A673 (cell line): Measurements from ENCODE around the gene PANX3. TPM values are rescaled to one million over a fixed set of nuclear protein-coding genes. Genes with fewer than 3 reads are reported as not detected.

ENCODE experiments used
- BruUV-seq: library from RNA; stranded (reverse); fragments of 400-500 nt; replicated peaks from 2 replicates; lab custom pipeline; 2021; lab: Mats Ljungman, UMichigan
- CTCF ChIA-PET: fragments of 300-600 bp; sonication (Branson Sonifier 250); formaldehyde crosslinking; loops from one replicate; lab custom pipeline; 2022; ENCODE audit warnings: antibody characterized with exemption; lab: Charles Lee
- POLR2A ChIA-PET: fragments of 300-600 bp; sonication (Branson Sonifier 250); formaldehyde crosslinking; loops from one replicate; lab custom pipeline; 2022; ENCODE audit warnings: antibody characterized with exemption; ENCODE audit not compliant: low non-redundant PET; lab: Charles Lee
- DNase-seq: peaks from one replicate; pipeline ENCODE4 v3.0.0-alpha.2; 2015; ENCODE audit warnings: low spot score
- H3K27ac ChIP-seq: fragments of 200-600 bp; sonication (generic); 2 replicates; pipeline ENCODE4 v1.5.1; 2016; ENCODE audit warnings: mixed run types, low read depth, mild to moderate bottlenecking, mixed read lengths, antibody characterized with exemption, low read length; ENCODE audit not compliant: poor library complexity, severe bottlenecking
- H3K27me3 ChIP-seq: fragments of 200-600 bp; sonication (generic); replicated peaks from 2 replicates; pipeline ENCODE4 v1.6.1; 2017; ENCODE audit warnings: mixed run types, low read depth, mild to moderate bottlenecking, mixed read lengths, antibody characterized with exemption, low read length; ENCODE audit not compliant: insufficient read depth, poor library complexity
- H3K36me3 ChIP-seq: fragments of 200-600 bp; sonication (generic); 2 replicates; pipeline ENCODE4 v1.6.1; 2016; ENCODE audit warnings: mixed run types, mild to moderate bottlenecking, mixed read lengths, antibody characterized with exemption, low read length; ENCODE audit not compliant: insufficient read depth, poor library complexity, severe bottlenecking
- H3K4me1 ChIP-seq: fragments of 200-600 bp; sonication (generic); 2 replicates; pipeline ENCODE4 v1.6.1; 2017; ENCODE audit warnings: mixed run types, mild to moderate bottlenecking, mixed read lengths, antibody characterized with exemption, low read length; ENCODE audit not compliant: insufficient read depth, poor library complexity, severe bottlenecking
- H3K4me3 ChIP-seq: fragments of 200-600 bp; sonication (generic); 2 replicates; pipeline ENCODE4 v1.5.1; 2016; ENCODE audit warnings: low read depth, mixed run types, mild to moderate bottlenecking, mixed read lengths, low read length; ENCODE audit not compliant: poor library complexity, severe bottlenecking
- H3K9me3 ChIP-seq: fragments of 200-600 bp; sonication (generic); 2 replicates; pipeline ENCODE4 v1.6.1; 2016; ENCODE audit warnings: mixed run types, low read depth, mild to moderate bottlenecking, mixed read lengths, antibody characterized with exemption, low read length; ENCODE audit not compliant: poor library complexity, severe bottlenecking
- CTCF ChIP-seq: fragments of 300-800, 200-600 bp; sonication (generic); conservative IDR thresholded peaks from 2 replicates; pipeline ENCODE4 v1.5.1; 2017; ENCODE audit warnings: low read depth, mild to moderate bottlenecking, antibody characterized with exemption, low read length, moderate library complexity, mixed read lengths
- EZH2 ChIP-seq: fragments of 200-600 bp; sonication (generic); IDR thresholded peaks from 2 replicates; pipeline ENCODE4 v1.6.1; 2017; ENCODE audit warnings: borderline replicate concordance, low read depth, mild to moderate bottlenecking, mixed read lengths, antibody characterized with exemption, low read length; ENCODE audit not compliant: poor library complexity, severe bottlenecking
- intact Hi-C: fragments of 100-400 bp; cut with micrococcal nuclease; formaldehyde crosslinking; loops from one replicate; pipeline ENCODE4 v1.10.0; 2022; ENCODE audit not compliant: unreplicated experiment
- total RNA-seq: library from RNA; stranded (reverse); gene quantifications from 2 replicates; pipeline ENCODE4 v1.2.3, GENCODE V29; 2021

PANX3 gene
- total RNA-seq, 1 experiment from 2014 or later = not detected

GRCh38 chr11:124633355-124633754, 22.1 kb downstream of the PANX3 start:
- H3K27ac ChIP-seq = no peak overlapping the region
- no peaks in the 10 kb centered on the region for H3K4me1 ChIP-seq
- H3K9me3 ChIP-seq = no peaks in the 10 kb centered on the region
- H3K4me3 ChIP-seq = no peak overlapping the region
- POLR2A ChIA-PET = no interaction called here
- intact Hi-C loops = no loop called here
- BruUV-seq = no TSS peak
- H3K27me3 ChIP-seq = no peaks in the 10 kb centered on the region
- no peak for DNase-seq
- peaks cover 86% of the 10 kb centered on the region for H3K36me3 ChIP-seq
- CTCF ChIA-PET = interaction anchor here (0.6 kb wide), 1 partner anchor 128 kb away, joined by 6 read pairs; no protein-coding TSS in a partner anchor
- TF ChIP-seq CTCF = peak; percentile 47
- no peak for TF ChIP-seq EZH2

- CTCF ChIA-PET = no interaction called here
- peaks cover 66% of the 10 kb centered on the region for H3K36me3 ChIP-seq
Measured at GRCh38 chr11:124635932-124636331, 24.7 kb downstream of the PANX3 start.

DNA sequence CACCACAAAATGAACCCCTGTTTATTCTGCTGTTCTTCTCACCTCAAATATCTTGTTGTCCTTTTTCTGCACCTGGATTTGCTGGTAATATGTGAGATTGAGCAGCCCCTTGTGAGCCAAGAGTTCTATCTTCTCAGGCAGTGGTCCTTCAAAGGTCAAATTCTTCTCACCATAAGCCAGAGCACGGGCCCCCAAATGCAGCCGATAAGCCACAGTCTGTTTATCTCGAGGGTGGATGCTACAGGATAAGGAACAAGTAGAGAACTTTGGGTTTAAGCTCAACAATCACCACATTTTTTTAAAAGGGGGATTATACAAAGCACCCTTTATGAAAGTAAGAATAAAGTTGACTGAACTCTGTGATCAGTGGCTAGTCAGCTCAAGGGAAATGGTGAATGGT, 27.3 kb downstream of the PANX3 start:
- peaks cover 40% of the 10 kb centered on the region for H3K36me3 ChIP-seq
- no TSS peak for BruUV-seq
- ChIA-PET POLR2A (no interaction called here), CTCF (no interaction called here)
- no peaks in the 10 kb centered on the region for H3K4me1 ChIP-seq
- no peak overlapping the region for H3K4me3 ChIP-seq
- TF ChIP-seq CTCF = no peak
- no peak for TF ChIP-seq EZH2
- intact Hi-C loops = no loop called here
- no peaks in the 10 kb centered on the region for H3K27me3 ChIP-seq
- no peaks in the 10 kb centered on the region for H3K9me3 ChIP-seq
- no peak for DNase-seq
- no peak overlapping the region for H3K27ac ChIP-seq

More at GRCh38 chr11:124635932-124636331, 24.7 kb downstream of the PANX3 start:
- no peaks in the 10 kb centered on the region for H3K4me1 ChIP-seq
- intact Hi-C loops = no loop called here
- DNase-seq = no peak
- H3K27me3 ChIP-seq = no peaks in the 10 kb centered on the region
- H3K9me3 ChIP-seq = no peaks in the 10 kb centered on the region
- H3K27ac ChIP-seq = no peak overlapping the region
- H3K4me3 ChIP-seq = no peak overlapping the region
- TF ChIP-seq CTCF (no peak), EZH2 (no peak)
- POLR2A ChIA-PET = no interaction called here
- TSS peak; percentile 88 for BruUV-seq
